Stimulated activated CD8-positive, alpha-beta memory T cell treated with anti-CD3 and anti-CD28 coated beads, Interleukin-2, amount 100 ng/mL, for 48 hours (primary cell): ENCODE results near the gene OLFM2.
"Not testable (repeated sequence)": the region's sequence is repeated elsewhere in the genome, so short reads cannot be mapped to it uniquely, and the experiment has no call there.

ENCODE experiments used
- DNase-seq, 2 donors: peaks; one replicate each; pipeline ENCODE4 v3.0.0-alpha.2; 2020; ENCODE audit warnings: low read depth in 2 of 2

OLFM2 gene

DNA sequence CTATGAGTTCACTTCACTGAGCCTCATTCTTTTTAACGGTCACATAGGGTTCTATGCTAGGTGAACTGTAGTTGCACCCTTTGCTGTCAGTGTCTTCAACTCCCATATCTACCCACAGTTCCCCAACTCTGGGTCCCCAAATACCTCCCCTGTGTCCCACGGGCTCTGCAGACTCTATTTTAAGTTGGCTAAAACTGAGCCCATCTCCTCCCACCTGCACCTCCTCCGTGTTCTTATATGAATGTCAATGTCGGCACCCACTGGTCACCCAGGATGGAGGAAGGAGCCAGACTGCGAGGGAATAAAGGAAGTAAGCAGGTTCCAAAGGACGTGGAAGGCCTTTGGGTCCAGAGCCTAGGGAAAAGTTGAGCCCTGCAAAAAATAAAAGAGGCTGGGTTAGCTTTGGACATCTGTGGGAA lies 102.0 kb downstream of the OLFM2 start:
- no peak for DNase-seq

GRCh38 chr19:9828551-9829063 lies 107.7 kb downstream of the OLFM2 start:
- no peak for DNase-seq

DNA sequence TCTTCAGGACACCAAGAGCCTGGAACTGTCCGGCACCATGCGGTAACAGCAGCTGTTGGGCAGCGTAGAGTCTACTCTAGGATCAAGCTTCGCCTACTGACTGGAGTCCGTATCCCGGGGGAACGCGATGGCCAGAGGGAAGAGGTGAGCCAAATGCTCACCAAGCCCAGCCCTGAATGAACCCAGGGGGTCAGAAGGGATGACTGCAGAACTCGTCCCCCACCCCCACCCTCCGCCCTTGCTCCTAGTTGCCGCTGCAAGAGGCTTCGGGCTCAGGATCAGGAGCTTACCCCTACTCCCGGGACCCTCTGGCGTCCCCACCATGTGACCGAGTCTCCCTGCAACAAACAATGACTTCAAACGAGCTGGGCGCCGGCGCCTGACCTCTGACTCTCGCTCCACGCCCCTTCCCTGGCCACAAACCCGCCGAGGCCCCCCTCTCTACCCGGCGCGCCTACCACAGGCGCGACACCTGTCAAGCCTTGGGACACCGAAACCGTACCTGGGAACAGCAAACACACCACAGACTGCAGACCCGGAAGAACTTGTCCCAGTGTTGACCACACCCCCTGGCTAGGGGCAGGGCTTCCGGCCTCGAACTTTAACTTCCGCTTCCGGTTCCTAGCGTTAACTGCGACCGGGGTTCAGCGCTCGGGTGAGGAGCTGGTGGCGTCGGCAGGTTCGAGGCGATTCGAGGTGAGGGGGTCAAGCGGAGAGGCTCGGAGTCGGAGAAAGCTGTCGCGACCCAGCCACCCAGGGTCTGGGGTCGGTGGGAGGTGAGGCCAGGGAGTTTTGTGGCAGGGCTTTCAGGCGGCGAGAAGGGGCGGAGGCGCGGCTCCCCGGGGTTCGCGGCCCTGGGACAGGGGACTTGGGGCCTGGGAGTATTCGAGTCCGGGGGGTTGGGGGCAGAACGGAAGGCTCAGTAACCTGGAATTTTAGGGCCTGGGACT lies 108.8 kb downstream of the OLFM2 start, which contains the start of gene UBL5:
Gene UBL5 (plus strand): TSS at position 630 of the 950 bp plus-strand sequence. CDS start 420 bp downstream, outside the sequence.
- DNase-seq: peak; percentile 78 to 83

GRCh38 chr19:9823816-9824215 lies 112.5 kb downstream of the OLFM2 start:
- no peak for DNase-seq

DNA sequence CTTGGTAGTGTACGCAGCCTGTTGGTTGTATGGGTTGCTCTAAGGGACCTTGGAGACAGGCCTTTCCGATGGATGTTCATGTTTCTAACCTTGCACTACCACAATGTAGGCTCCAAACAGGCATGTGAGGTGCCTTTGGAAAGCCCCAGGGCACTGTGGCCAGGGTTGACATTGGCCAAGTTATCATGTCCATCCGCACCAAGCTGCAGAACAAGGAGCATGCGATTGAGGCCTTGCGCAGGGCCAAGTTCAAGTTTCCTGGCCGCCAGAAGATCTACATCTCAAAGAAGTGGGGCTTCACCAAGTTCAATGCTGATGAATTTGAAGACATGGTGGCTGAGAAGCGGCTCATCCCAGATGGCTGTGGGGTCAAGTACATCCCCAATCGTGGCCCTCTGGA lies 116.3 kb downstream of the OLFM2 start:
- DNase-seq: not testable (repeated sequence)

GRCh38 chr19:9819596-9819909 lies 116.8 kb downstream of the OLFM2 start:
- DNase-seq: no peak

DNA sequence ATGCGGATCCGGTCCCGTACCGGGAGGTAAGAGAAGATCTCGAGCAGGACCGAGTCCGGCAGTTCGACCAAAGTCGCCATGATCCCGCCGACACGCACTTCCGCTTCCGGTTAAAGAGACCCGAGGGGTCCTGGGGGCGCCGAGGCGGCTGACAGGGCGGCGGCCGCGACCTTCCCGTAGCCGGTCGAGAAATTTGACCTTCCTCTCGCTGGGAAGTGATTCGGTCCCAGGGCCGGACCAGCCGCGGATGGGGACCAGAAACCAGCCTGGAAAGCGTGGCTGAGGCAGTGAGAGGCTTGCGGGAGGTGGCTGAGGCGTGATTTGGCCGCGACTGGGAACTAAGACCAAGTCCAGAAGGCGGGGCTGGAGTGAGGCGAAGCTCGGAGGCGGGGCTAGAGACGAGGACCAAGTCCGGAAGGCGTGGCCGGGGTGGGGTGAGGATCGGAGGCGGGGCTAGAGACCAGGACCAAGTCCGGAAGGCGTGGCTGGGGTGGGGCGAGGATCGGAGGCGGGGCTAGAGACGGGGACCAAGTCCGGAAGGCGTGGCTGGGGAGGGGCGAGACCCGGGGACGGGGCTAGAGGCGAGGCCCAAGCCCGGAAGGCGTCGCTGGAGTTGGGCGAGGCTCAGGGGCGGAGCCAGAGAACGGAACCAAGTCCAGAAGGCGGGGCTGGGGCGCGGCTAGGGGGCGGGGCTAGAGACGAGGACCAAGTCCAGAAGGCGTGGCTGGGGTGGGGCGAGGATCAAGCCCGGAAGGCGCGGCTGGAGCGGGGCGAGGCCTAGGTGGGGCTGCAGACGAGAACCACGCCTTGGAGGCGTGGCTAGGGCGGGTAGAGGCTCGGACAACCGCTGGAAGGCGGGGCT lies 117.3 kb downstream of the OLFM2 start, which contains the start of gene FBXL12:
Gene FBXL12 (minus strand): TSS at position 346 of the 862 bp plus-strand sequence. CDS start 266 bp downstream, at position 80.
- peak; percentile 100 for DNase-seq

GRCh38 chr19:9818175-9818733 lies 118.1 kb downstream of the OLFM2 start:
- no peak for DNase-seq

GRCh38 chr19:9811139-9811538 lies 125.2 kb downstream of the OLFM2 start:
- DNase-seq: no peak

GRCh38 chr19:9808855-9809824 lies 127.2 kb downstream of the OLFM2 start:
- DNase-seq: no peak

GRCh38 chr19:9806803-9807202 lies 129.5 kb downstream of the OLFM2 start:
- no peak for DNase-seq
